Heart right ventricle (tissue), 16 donors: ENCODE results near the gene FYB1. TPM values are rescaled to one million over a fixed set of nuclear protein-coding genes. Genes with fewer than 3 reads are reported as not detected.
A peak's percentile ranks its signal among the peaks of the same experiment; 100 is the strongest.

Experiments
- ATAC-seq, 8 donors: fragments of 200-7000 bp; cut with Tn5 transposase; one replicate each; pipeline ENCODE4 v1.9.1; 2020; ENCODE audit warnings: mild to moderate bottlenecking in 8 of 8, moderate library complexity in 8 of 8, moderate number of reproducible peaks in 1 of 8
- DNase-seq, 2 donors: peaks; one replicate each; pipeline ENCODE4 v3.0.0-alpha.2; 2020
- H3K27ac ChIP-seq, 10 donors: fragments of 200-600 bp; sonication (generic) in 2 of 10; one replicate each; pipeline versions ENCODE4 v1.5.0 to v1.8.0; 2020 to 2022; ENCODE audit warnings: mild to moderate bottlenecking in 3 of 10
- H3K27me3 ChIP-seq, 7 donors: fragments of 200-600 bp; one replicate each; pipeline ENCODE4 v1.8.0; 2021 to 2022; ENCODE audit warnings: mild to moderate bottlenecking in 2 of 7
- H3K36me3 ChIP-seq, 9 donors: fragments of 200-600 bp; sonication (generic) in 1 of 9; one replicate each; pipeline versions ENCODE4 v1.5.0 to v1.8.0; 2020 to 2022; ENCODE audit warnings: mild to moderate bottlenecking in 2 of 9
- H3K4me1 ChIP-seq, 9 donors: fragments of 200-600 bp; sonication (generic) in 1 of 9; one replicate each; pipeline versions ENCODE4 v1.5.0 to v1.8.0; 2020 to 2022; ENCODE audit warnings: mild to moderate bottlenecking in 4 of 9
- H3K4me3 ChIP-seq, 10 donors: fragments of 200-600 bp; sonication (generic) in 2 of 10; one replicate each; pipeline versions ENCODE4 v1.5.0 to v1.8.0; 2020 to 2022; ENCODE audit warnings: mild to moderate bottlenecking in 7 of 10, moderate library complexity in 2 of 10
- H3K9me3 ChIP-seq, 11 donors: fragments of 200-600 bp in 10 of 11; sonication (generic) in 2 of 11; one replicate each; pipeline versions ENCODE4 v1.5.0 to v1.8.0; 2013 to 2022; ENCODE audit warnings: mild to moderate bottlenecking in 2 of 11, control low read depth in 1 of 11, moderate library complexity in 1 of 11
- CTCF ChIP-seq, 9 donors: fragments of 200-600 bp; sonication (generic) in 2 of 9; IDR thresholded peaks; one replicate each; pipeline versions ENCODE4 v1.5.0 to v1.8.0; 2021 to 2022; ENCODE audit warnings: antibody characterized with exemption in 9 of 9, mild to moderate bottlenecking in 5 of 9, moderate library complexity in 1 of 9
- WGBS, 2 donors: extraction: QIAGEN DNeasy Blood & Tissue Kit; methylation state at CpG; one replicate each; pipeline ENCODE4 v1.1.7; 2013; ENCODE audit warnings: inconsistent platforms in 1 of 2; 5-methylcytosine and 5-hydroxymethylcytosine counted together
- intact Hi-C, 10 donors: fragments of 100-400 bp; cut with DNase I; formaldehyde crosslinking; loops; one replicate each; pipeline versions ENCODE4 v1.11.1 to v1.14.2; 2022
- polyA plus RNA-seq, 2 donors: library from polyadenylated mRNA; stranded (reverse); fragments of 200-250 nt; gene quantifications; one replicate each; pipeline ENCODE4 v1.2.3, GENCODE V29; 2013
- total RNA-seq, 10 donors: library from RNA; stranded (reverse); fragmentation: NEBNext Ultra II Directional in 3 of 10; extraction: Animal tissue kit (Norgen Biotek cat#: 25700) in 3 of 10; gene quantifications; one replicate each; pipeline versions ENCODE4 v1.2.1 to v1.2.4, GENCODE V29; 2021 to 2023
- donor health status: Arrhythmogenic right ventricular cardiomyopathy.
- donor health status: ischemic (EF 13 %, LVEDD 7.1; RV severe dilation, severe dysfunction).
- donor health status: healthy with polysubstance abuse.
- donor health status: DM: no; HTN: yes; CAD: no.
- donor health status: DM: no; HTN: no; CAD: no.
- donor health status: ischemic (EF 25% LVEDD 6.9; RV normal size, moderate dysfunction).
- donor health status: ischemic (EF 25% LVEDD 5.7; RV mildly dilated, moderate dysfunction).
- donor health status: healthy.
- donor health status: DM: yes; HTN: yes; CAD: no.
- donor health status: Ischemic cardiomyopathy.
- donor health status: ischemic (EF 35%, LVEDD 5.7; RV mildly dilated, moderate dysfunction).
- donor health status: nonischemic (EF 11% LVEDD 7.7; RV severe dilation, severe dysfunction).
- donor health status: DM: yes; HTN: yes; CAD: no.
- donor health status: PGD.
- donor health status: ischemic (EF 29% LVEDD 5.4; RV normal size, mild dysfunction).
- donor health status: nonischemic (EF 23%, LVEDD 6.1; RV moderate dilation, normal function).

Gene FYB1
- total and polyA plus RNA-seq, 12 donors = 0.61 to 33.8 (median 2.3) TPM

DNA sequence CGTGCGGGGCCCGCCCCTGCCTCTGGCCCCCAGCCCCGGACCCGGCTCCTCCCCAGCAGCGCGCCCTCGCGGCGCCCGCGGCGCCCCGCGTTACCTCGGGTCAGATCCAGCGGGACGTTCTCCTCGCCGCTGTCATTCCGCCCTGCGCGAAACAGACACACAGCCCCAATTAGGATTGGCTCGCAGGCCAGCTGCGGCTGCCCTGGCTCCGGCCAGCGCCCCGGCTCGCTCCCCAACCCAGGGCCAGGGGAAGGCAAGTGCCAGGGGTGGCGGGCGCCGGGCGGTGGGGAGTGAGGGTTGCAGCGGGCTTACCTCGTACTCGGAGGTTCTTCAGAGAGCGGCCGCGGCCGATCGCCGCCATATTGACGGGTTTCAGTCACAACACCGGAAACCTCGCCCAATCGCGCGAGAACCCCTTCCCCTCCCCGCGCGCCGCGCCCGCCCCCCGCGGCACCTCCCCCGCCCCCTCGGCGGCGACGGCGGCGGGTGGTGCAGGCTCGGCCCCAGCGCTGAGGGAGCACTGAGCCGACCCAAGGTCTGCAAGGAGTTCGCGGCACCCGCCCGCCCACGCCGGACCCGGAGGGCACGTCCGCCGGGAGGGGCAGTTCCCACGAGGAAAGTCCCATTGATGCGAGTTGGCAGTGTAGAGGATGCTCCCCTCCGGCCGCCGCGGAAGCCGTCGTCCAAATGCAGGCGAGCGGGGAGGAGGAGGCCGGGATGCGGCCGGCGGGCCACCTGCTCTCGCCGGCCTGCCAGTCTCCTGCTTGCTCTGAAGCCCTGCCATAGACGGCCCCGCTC, 145.1 kb downstream of the FYB1 start, which contains the start of gene RICTOR:
RICTOR (minus strand) TSS at position 383 of the 798 bp plus-strand sequence; CDS start at position 361, 22 bp downstream.
- Histone ChIP-seq H3K9me3 (no peaks in the 10 kb centered on the region), H3K27me3 (no peaks in the 10 kb centered on the region), H3K36me3 (peaks cover 0 to 8% (median 0%) of the 10 kb centered on the region in 9 donors), H3K4me1 (peaks cover 0 to 54% (median 25%) of the 10 kb centered on the region in 9 donors), H3K4me3 (peak within 1 kb of the TSS; percentile 73 to 94 (median 87)), H3K27ac (peak within 1 kb of the TSS; percentile 97 to 100 (median 98))
- WGBS, 2 donors = 0 to 1% methylated on average over 69 to 93 of the region's 94 CpGs
- intact Hi-C loops = loop anchor here in 4 of 10 donors (5.0 to 10.0 kb wide), 4 partner anchors 57 to 239 kb away; no protein-coding TSS in a partner anchor
- ATAC-seq = peak; percentile 92 to 98 (median 95)
- no peak for TF ChIP-seq CTCF (IDR thresholded peaks at IDR 0.05)
- DNase-seq = peak; percentile 94 to 95

GRCh38 chr5:39073767-39074016, 145.7 kb downstream of the FYB1 start:
- ATAC-seq (peak in 4 of 8 donors; percentile 53 to 68 (median 60)), DNase-seq (no peak)
- H3K36me3 ChIP-seq = peaks cover 0 to 13% (median 0%) of the 10 kb centered on the region in 9 donors
- peak overlapping the region; percentile 73 to 94 (median 87) for H3K4me3 ChIP-seq
- 0 to 1% methylated on average over 28 to 29 of the region's 29 CpGs for WGBS, 2 donors
- intact Hi-C loops = loop anchor here in 4 of 10 donors (5.0 to 10.0 kb wide), 4 partner anchors 56 to 239 kb away; no protein-coding TSS in a partner anchor
- H3K4me1 ChIP-seq = peaks cover 0 to 59% (median 30%) of the 10 kb centered on the region in 9 donors
- H3K9me3 ChIP-seq = no peaks in the 10 kb centered on the region
- H3K27me3 ChIP-seq = no peaks in the 10 kb centered on the region
- TF ChIP-seq CTCF (IDR thresholded peaks at IDR 0.05) = peak in 1 of 9 donors; percentile 0
- H3K27ac ChIP-seq = peak overlapping the region; percentile 97 to 100 (median 98)

- Histone ChIP-seq H3K27me3 (no peaks in the 10 kb centered on the region), H3K4me3 (peak overlapping the region; percentile 73 to 94 (median 87)), H3K4me1 (peaks cover 0 to 63% (median 36%) of the 10 kb centered on the region in 9 donors), H3K27ac (peak overlapping the region; percentile 97 to 100 (median 98)), H3K9me3 (no peaks in the 10 kb centered on the region), H3K36me3 (peaks cover 0 to 16% (median 0%) of the 10 kb centered on the region in 9 donors)
- intact Hi-C loops = loop anchor here in 4 of 10 donors (5.0 to 10.0 kb wide), 4 partner anchors 56 to 238 kb away; no protein-coding TSS in a partner anchor
- 4% methylated on average over 27 of the region's 27 CpGs for WGBS, 2 donors
- peak in 1 of 2 donors; percentile 34 for DNase-seq
- ATAC-seq = peak in 7 of 8 donors; percentile 1 to 30 (median 21)
- no peak for TF ChIP-seq CTCF (IDR thresholded peaks at IDR 0.05)
Observed at GRCh38 chr5:39072925-39073766, 146.2 kb downstream of the FYB1 start.

DNA sequence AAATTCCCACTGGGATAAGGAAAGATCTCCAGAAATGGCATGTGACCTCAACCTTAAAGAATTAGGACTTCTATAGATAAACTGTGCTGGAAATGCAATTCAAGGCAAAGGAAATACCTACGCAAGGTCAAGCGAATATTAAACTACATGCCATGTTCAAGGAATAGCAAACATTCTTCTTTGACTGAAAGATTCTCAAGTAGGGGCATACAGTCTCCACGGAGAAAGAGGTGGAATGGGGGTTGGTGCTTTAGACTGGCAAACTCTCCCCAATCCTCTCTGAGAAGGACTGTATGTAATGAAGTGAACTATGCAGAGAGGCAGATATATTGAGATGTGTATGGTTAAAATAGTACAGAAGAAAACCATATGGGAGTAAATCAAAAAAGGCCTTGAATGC, 151.3 kb downstream of the FYB1 start:
- H3K4me3 ChIP-seq = no peak overlapping the region
- H3K36me3 ChIP-seq = peaks cover 0 to 44% (median 0%) of the 10 kb centered on the region in 9 donors
- intact Hi-C loops = loop anchor here in 3 of 10 donors (5.0 kb wide), 2 partner anchors 46 to 51 kb away; no protein-coding TSS in a partner anchor
- ATAC-seq (no peak), DNase-seq (no peak)
- TF ChIP-seq CTCF (IDR thresholded peaks at IDR 0.05) = no peak
- peaks cover 0 to 16% (median 0%) of the 10 kb centered on the region in 11 donors for H3K9me3 ChIP-seq
- peaks cover 0 to 84% (median 44%) of the 10 kb centered on the region in 9 donors for H3K4me1 ChIP-seq
- 84 to 86% methylated on average over 3 of the region's 3 CpGs for WGBS, 2 donors
- no peaks in the 10 kb centered on the region for H3K27me3 ChIP-seq
- no peak overlapping the region for H3K27ac ChIP-seq
